NT2/D1 (cell line): ENCODE measurements around the gene MEX3A.

Experiments
- SUZ12 ChIP-seq: IDR thresholded peaks from 2 replicates; pipeline ENCODE4 v1.6.1; 2011; ENCODE audit not compliant: insufficient read length, insufficient read depth; ENCODE audit errors: extremely low read depth
- YY1 ChIP-seq: IDR thresholded peaks from 2 replicates; pipeline ENCODE4 v1.6.1; 2011; ENCODE audit not compliant: insufficient read length, insufficient read depth

DNA sequence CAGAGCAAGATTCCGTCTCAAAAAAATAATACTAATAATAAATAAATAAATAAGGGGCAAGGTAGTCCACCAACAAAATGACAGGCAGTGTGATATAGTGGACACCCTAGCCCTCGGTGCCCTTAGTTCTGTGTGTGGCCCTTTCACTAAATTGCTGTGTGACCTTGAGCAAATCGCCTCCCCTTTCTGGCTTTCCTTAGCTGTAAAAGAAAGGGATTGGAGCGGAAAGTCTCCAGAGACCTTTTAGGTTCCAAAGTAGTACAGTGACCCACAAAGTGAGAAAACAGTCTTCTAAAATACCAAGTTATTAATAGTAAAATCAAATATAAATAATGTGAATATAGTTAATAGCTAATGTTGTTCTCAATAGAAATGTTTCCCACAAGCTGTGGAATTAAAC lies 39.8 kb upstream of the MEX3A start:
- TF ChIP-seq SUZ12 (no peak), YY1 (no peak)
